ENCODE data around the gene WDR1.

Gene WDR1, protein sequence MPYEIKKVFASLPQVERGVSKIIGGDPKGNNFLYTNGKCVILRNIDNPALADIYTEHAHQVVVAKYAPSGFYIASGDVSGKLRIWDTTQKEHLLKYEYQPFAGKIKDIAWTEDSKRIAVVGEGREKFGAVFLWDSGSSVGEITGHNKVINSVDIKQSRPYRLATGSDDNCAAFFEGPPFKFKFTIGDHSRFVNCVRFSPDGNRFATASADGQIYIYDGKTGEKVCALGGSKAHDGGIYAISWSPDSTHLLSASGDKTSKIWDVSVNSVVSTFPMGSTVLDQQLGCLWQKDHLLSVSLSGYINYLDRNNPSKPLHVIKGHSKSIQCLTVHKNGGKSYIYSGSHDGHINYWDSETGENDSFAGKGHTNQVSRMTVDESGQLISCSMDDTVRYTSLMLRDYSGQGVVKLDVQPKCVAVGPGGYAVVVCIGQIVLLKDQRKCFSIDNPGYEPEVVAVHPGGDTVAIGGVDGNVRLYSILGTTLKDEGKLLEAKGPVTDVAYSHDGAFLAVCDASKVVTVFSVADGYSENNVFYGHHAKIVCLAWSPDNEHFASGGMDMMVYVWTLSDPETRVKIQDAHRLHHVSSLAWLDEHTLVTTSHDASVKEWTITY

DNA sequence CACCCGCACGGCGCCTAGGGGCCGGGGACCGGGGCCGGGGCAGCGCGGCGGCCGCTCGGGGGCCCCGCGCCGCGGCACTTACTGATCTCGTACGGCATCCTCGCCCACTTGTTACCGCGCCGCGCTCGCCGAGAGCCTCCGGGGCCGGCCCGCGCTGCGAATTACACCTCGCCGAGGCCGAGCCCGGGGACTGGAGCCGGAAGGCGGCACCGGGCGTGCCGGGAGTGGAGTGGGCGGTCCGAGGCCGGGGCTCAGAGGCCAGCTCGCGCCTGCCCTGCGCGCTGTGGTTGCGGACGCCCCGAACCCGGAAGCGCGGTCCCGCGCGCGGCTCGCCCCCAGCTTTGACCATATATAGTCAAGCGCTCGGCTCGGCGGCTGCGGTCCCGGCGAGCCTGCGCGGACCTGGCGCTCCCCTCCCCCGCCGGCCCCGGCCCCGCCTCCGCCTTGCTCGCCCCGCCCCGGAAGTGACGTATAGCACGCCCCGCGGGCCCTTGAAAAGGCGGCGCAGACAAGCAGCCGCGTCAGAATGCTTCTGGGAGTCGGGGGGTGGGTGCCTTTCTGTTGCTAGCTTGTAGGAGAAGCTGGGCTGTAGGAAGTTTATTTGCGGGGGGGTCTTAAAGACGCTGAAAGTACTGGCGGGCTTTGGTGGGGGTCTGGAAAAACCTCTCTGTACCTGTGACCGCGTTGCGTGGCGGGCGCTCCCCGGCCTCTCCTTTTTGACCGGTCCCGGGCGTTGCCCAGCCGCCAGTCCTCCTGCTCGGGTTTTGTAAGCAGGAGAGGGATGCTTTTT is at the start of gene WDR1:
TSS of gene WDR1 (minus strand) at position 231 of the 790 bp plus-strand sequence. CDS start at position 98, 133 bp downstream.
- DNase-seq: peak; percentile 92

DNA sequence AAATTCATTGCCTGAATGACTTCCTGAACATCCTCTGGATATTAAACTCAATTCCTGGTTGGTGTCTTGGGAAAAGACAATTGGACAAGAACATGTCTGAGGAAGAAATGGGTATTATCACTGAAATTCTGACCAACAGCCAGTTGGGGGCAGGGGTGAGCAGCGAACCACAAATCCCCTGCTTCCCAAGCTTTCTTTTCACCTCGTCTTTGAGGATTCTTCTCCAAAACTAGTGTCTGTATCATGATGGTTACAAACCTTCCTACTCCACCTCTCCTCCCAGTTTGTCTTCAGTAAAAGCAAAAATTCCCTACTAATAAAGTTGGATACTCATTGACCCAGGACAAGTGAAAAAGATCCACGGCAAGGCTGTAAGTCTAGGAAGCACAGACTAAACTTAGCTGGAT is 48.3 kb upstream of the WDR1 start:
- DNase-seq: peak; percentile 28 to 44

DNA sequence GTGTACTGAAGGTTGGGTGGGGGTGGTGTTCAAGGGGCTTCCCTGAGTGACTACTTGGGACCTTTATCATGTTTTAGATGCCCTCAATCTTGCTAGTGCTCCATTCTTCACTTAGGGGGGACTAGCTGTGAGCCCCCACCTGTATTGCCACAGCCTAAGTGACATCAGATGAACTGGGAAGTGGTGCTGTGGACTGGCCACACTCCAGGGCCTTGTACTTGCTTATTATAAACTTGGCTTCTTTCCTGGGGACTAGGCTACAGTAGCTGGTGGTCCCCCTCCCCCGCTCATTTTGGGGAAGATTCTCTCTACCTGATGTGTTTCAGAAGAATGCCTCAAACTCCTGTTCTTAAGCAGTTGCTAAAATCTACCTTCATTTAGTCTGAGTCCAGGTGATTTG is 46.7 kb upstream of the WDR1 start:
- no peak for DNase-seq

DNA sequence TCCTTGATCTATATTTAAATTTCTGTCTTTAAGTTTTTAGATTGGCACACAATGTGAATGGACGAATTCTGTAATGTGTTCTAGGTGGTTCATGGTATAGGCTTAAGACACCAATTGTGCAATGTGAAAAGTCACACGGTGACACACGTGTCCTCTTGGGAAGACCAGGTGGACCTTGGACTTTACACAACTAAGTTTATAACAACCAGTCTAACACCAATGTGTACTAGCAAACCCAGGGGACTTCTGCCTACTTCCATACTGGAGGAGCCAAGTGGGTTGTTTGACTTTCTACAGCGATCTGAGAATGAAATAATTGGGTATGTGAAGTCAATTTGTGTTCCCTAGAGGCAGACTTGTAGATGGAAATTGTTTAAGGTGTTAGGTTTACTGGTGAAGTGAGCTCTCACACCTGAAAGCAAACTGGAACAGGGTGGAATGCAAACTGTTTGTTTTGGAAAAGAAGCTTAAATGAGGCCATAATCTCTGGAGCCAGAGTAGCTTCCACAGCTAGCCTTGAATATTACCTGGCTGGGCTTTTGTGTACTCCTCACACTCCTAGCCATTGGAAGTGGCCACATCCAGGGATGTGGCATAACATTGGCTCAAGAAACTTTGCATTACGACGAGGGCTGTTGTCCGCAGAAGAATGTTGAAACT is 45.9 kb upstream of the WDR1 start:
- no peak for DNase-seq

DNA sequence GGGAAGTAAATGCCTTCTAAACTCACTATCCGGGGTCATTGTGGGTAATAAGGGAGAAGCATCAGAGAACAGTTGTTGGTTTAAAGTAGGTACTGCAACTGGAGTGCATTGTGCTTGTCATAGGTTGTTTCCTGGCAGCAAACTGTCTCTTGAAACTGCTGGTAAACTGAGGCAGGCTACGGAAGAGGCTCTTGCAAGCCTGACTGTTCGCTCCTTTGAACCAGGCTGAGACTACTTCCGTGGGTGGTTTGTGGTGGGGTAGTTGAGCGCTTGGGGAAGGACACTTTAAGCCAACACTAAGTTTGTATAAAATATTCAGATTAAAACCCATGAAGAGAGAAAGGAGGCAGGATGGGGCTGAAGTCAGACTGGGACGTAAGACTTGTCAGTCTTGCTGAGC is 45.2 kb upstream of the WDR1 start:
- no peak for DNase-seq

DNA sequence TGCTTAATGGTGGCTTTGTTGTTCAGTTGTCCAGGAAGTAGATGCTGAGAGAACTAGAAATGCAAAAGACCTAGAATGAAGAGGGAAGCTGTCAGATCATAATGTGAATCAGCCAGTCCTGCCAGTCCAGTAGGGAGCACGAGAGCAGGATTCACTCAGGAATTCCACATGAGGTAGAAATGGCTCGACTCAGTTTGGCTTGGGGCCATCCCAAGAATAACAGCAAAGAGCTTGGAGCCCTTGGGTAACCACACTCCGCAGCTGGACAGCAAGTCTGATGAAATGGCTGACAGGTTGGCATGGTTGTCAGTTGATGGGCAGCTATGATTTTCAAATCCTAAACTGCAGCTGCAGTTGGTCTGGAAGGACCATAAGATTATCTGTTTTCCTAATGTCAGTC is 44.5 kb upstream of the WDR1 start:
- no peak for DNase-seq

DNA sequence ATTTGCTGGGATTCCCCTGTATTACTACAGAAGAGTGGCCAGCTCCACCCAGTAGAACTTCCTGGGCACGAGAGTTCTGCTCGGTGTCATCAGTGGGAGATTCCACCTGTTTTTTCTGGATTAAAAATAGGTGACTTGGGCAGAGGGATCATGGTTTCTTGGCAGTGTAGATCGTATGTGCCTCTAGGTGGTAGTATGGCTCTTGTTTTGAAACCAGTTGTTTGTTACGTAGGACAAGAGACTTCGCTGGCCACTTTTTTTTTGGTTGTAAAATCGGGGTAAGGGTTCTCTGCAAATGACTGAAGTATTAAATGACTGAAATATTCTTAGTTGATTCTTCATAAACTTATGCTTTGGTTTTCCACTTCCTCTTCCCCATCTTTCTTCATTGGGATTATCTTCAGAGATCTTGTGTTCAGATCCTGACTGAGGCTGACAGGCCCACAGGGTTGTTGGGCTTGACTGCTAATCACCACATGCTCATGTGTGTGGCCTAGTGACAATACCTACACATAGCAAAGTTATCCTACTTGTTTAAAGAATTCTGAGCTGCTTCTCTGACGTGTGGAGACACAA is 43.8 kb upstream of the WDR1 start:
- peak in 1 of 2 experiments; percentile 29 for DNase-seq

DNA sequence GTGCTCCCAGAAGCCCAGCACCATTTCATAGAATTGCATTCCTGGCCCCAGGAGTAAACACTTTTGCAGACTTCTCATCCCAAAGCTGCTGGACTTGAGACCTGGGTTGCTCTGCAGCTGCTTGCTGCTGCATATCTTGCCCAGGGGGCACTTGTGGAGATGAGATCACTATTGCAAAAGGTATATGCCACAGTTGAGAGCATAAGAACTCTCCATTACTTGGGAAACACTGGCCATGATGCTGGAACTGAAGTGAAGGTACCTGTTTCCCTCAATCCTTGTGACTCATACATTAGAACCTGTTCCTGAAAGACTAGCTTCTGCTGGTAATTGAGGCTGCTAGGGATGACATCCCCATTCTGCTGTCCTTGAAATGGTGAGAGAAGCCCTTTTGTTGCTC is 43.1 kb upstream of the WDR1 start:
- DNase-seq: no peak

DNA sequence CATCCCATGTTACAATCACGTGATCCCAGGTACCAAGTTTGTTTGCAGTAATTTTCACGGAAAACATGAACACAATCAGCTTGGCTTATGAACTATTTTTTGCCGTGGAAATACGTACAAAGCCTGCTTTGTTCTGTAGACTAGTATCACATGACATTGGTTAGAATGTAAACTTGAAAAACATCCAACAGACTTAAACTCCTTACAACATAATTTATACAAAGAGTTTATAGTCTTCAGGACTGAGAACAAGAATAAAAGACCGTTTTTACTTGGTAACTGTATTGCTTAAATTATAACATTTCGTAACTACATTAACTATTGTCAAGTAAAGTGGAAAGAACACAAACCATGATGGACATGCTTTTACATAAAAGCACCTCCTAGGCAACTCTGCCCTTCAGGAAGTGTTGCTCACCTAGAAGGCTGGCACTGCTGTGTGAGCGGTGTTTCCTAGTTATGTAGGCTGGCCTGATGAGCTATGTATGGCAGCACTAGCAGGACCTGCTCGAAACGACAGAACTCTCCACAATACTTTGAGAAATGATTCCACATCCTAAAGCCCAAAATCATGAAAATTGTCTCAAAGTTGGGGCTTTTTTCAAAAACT is 41.8 kb upstream of the WDR1 start:
- no peak for DNase-seq

DNA sequence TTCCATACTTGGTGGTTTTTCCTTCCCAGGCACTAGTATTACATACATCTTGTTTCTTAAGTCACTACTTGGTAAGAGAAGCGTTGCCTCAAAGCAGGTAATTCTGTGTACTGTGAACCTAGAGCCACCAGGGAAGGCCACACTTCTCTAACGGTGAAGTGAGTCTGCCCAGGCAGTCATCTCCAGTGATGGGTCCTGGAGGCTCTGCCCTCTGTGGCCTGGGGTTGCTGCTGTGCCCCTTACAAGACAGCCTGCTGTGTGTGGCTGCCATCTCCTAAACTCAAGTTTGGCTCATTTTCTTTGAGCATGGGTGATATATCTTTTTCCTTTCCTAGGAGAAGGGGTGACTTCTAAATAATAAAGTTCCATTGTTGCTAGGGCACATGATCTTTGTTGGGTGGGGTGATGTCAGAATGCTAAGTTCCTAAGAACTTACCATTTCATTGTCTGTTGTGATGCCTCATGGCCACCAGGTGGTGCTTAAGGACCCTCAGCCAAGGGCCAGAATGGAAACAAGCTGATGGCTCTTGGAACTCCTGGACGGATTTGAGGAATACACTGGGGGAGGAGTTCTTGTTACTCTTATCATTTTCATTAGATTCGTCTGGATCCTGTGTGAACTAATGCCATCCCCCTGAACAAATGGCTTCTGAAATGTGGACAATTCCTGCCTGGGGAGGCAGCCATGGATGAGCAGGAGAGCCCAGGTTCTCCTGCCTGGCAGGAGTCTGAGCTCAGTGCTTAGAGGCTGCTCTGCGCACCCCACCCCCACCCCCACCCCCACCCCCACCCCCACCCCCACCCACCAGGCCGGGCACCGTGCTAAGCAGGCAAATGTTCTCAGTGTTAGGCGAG is 41.1 kb upstream of the WDR1 start:
- peak; percentile 69 to 73 for DNase-seq

DNA sequence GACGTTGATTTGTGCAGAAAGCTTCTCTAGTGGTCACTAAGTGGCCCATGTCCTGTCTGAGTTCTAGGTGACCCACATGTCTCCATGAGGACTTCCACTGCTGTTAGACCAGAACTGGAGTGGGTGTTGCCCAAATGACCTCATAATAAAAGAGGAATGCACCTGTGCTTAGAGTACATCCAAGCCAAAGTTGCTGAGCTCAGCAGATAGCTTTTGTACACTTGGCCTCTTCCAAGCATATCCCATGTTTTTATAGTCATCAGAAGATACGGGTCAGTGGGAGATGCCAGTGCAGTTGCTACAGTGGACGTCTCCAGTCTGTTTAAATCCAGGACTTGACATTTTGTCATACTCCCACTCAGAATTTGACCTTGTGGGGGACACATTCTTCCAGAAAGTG is 37.6 kb upstream of the WDR1 start:
- no peak for DNase-seq

DNA sequence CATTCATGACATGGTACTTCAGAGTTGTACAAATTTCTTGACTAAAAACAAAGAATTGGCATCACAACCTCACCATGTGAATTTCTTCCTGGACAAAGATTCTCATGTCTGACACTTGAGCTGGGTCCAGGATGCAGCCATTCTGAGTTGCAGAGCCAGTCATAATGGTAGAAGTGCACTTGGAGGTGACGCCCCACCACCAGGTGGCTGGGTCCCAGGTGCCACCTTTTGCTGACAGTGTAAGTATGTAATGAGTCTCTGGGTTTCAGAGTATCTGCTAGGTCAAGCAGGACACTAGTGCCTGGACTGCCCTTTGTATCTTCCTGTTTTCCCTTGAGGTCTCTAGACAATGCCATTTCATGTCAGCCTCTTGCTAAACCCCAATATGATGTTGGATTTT is 36.6 kb upstream of the WDR1 start:
- no peak for DNase-seq

DNA sequence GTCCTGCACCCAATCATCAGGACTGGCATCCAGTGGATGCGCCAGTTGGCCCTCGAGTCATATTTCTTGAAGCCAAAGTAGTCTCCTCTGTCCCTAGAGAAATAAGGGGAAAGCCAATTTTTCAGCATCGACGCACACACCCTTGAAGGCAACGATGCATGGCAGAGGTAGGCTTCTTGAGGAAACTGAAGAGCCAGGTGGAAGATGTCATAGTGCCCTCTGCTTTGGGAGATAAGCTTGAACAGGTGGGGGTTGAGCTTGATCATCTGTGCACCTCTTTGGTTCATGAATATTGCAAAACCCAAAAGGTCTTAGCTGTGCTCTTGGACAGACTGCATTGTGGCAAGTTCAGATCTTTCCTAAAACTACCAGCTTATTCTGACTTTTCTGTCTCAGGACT is 34.6 kb upstream of the WDR1 start:
- DNase-seq: no peak

DNA sequence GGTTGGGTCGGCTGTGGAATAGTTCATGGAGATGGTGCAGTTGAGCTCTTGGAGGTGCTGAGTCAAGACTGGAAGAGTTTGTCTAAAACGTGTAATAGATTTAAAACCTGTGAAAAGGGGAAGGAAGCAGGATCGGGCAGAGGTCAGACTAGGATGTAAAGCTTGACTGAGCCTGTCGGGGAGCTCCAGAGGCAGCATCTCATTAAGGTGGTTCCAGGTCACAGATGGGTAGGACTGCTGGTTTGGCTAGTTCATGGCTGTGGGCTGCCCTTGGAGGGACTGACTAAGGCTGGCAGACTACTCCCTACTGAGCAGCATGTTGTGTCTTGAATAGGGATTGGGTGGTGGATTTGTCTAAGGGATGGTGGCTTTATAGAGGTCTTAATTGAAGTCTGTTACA is 28.4 kb upstream of the WDR1 start:
- DNase-seq: no peak

DNA sequence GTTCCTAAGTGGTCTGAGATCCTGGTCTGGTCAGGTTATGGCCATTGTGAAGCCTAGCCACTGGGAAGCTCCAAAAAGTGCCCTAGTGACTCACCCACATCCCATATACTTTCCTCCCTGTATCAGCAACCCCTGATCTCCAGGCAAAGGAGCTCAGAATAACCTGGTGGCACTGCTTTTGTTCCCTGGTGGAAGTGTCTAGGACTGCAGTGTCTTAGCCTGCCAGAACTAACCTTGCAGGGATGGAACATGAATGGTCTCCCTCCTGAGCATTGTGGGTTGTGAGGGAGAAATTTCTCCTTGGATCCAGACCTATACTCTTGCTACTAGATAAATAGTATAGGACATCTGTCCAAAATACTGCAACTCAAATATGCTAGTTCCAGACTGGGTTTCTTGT is 27.9 kb upstream of the WDR1 start:
- DNase-seq: no peak

DNA sequence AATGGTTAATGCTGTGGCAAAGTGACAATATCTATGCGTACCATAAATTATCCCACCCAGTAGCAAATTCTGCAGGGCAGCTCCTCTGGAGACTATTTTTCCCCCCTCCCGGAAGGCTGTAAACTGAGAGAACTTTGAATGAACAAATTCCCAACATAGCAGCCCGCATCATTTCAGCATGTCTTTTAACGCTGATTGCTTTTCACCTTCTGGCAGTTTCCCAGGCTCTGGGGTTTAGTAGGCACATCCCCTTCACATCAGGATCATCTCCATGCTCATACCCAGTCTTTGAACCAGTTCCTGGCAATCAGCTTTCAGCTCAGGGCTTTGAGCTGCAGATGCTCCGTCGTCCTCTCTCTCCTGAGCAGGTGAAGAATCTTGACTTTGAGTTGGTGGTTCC is 26.6 kb upstream of the WDR1 start:
- no peak for DNase-seq

DNA sequence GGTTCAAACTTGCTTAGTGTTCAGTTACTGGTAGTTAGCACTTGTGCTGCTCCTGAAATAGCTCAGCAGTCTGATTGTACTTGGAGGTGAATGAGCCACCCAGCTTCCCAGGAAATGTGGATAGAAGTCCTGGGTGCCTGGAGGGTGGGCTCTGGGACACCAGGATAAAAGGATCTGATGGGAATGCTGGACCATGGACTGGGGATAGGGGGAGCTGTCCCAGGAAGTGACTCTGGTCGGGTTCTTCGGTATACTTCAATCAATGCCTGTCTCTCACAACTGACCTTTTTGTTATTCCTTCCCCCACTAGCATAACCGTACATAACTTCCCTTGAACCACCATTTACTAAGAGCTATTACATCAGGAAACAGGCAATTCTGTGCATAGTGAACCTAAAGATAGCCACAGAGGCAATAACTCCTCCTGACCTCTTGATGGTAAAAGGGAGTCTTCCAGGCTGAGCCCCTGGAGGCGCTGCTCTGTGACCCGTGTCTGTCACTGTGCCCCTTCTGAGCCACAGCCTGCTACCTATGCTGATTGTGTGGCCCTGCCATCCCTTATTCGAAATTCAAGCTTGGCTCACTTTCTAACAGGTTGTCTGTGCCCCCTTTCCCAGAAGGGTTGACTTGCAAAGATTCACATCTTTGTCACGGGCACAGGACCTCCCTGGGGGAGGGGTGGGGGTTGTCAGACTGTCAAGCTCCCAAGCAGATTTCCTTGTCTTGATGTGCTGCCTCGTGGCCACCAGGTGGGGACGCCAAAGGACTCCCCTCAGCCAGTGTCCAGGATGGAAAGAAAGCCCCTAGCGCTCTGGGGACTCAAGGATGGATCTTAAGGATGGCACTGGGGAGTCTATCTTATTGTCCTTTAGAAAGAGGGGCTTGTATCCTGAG is 24.5 kb upstream of the WDR1 start:
- no peak for DNase-seq

DNA sequence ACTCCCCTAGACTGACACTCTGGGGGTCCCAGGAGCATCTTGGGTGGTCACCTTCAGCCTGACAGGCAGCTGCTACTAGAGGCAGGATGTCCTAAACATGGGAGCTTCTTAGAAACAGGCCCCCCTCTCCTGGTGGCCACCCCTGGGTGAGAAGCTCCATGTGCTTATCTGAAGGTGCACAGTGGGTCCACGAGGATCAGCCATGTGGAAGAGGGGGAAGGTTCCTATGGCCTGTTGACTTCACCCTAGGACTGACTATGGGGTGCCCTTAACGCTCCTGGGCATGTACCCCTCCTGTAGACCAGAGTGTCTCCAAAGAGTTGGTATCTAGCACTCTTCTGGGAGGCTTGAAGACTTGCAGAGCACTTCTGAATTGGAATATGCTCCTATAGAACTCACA is 22.9 kb upstream of the WDR1 start:
- DNase-seq: no peak

DNA sequence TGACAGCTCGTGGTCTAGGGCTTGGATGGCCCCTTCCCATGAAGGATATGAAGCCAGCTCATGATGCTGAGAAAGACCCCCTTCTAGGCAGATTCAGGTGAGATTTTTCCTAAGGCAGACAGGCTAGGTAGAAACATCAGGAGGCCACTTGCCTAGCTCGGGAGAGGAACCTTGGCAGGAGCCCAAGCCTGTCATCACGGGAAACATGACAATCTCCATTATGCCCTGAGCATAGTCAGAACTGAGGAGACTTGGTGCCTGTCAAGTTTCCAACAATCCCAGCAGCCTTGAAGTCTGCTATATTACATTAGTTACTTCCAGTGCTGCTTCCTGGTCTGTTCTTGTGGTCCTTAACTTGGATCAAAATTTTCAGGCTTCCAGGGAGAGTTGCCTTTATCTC is 18.7 kb upstream of the WDR1 start:
- DNase-seq: no peak

DNA sequence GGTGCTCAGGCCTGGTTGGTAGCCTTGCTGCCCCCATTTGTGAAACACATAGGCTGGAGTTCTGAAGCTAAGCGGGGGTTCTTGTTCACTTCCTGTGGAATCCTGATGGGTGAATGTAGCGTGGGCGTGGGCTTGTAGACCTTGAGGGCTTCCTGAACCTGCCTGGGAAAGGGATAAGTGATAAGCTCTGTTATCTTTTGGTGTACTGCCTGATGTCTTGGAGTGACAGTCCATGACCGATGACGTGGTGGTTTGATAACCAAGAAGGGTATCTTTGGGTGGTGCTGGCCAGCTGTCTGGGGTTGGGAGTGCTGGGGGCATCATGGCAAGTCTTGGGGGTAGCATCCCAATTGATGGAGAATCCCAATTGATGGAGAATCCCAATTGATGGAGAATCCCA is 17.5 kb upstream of the WDR1 start:
- DNase-seq: no peak

DNA sequence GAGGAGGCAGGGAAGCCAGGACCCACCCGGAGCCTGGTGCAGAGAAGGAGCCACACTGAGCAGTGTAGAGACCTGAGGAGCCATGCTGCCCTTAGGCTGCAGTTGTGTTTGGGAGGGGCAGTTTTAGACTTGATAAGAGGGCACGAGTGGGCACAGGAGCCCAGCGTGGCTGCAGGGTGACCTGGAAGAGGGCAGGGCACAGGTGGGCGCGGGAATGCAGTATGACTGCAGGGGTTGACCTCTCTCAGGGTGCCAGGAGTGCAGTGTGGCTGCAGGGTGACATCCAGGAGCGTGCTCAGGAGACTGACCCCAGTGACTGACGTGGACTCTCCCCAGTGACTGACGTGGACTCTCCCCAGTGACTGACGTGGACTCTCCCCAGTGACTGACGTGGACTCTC is 14.6 kb upstream of the WDR1 start:
- no peak for DNase-seq
